NCI-H82 treated with DMSO at 0.1 percent for 48 hours (cell line): Measurements from ENCODE around the gene SDK2.

Experiments
- DNase-seq: peaks from one replicate; lab custom pipeline; 2025; ENCODE audit not compliant: unreplicated experiment; lab: John Stamatoyannopoulos, UW

Gene SDK2

GRCh38 chr17:73635101-73635817 is 9.0 kb downstream of the SDK2 start:
- no peak for DNase-seq

GRCh38 chr17:73634629-73635028 is 9.6 kb downstream of the SDK2 start:
- DNase-seq, result no peak

- DNase-seq, result no peak
Observed at GRCh38 chr17:73633736-73634135, 10.5 kb downstream of the SDK2 start.

GRCh38 chr17:73632513-73632912 is 11.7 kb downstream of the SDK2 start:
- no peak for DNase-seq

GRCh38 chr17:73630965-73631595 is 13.2 kb downstream of the SDK2 start:
- DNase-seq, result no peak

GRCh38 chr17:73630531-73630930 is 13.7 kb downstream of the SDK2 start:
- DNase-seq, result no peak

- DNase-seq, result no peak
Observed at GRCh38 chr17:73628642-73629552, 15.3 kb downstream of the SDK2 start.

GRCh38 chr17:73625991-73626673 is 18.1 kb downstream of the SDK2 start:
- no peak for DNase-seq

- no peak for DNase-seq
Observed at GRCh38 chr17:73625006-73625405, 19.2 kb downstream of the SDK2 start.

GRCh38 chr17:73624496-73624988 is 19.7 kb downstream of the SDK2 start:
- DNase-seq, result peak; percentile 65

GRCh38 chr17:73623818-73624217 is 20.4 kb downstream of the SDK2 start:
- no peak for DNase-seq

GRCh38 chr17:73623247-73623646 is 21.0 kb downstream of the SDK2 start:
- DNase-seq, result peak; percentile 46

GRCh38 chr17:73622381-73622780 is 21.9 kb downstream of the SDK2 start:
- DNase-seq, result no peak

GRCh38 chr17:73621685-73622084 is 22.6 kb downstream of the SDK2 start:
- no peak for DNase-seq

GRCh38 chr17:73620414-73620813 is 23.8 kb downstream of the SDK2 start:
- no peak for DNase-seq

- no peak for DNase-seq
Observed at GRCh38 chr17:73617501-73617900, 26.7 kb downstream of the SDK2 start.

GRCh38 chr17:73616873-73617404 is 27.3 kb downstream of the SDK2 start:
- no peak for DNase-seq

GRCh38 chr17:73616120-73616872 is 27.9 kb downstream of the SDK2 start:
- DNase-seq, result no peak

- peak; percentile 39 for DNase-seq
Observed at GRCh38 chr17:73614256-73614655, 30.0 kb downstream of the SDK2 start.
